ENCODE data around the gene INAFM1.

Gene INAFM1

GRCh38 chr19:47240996-47241918 is 33.4 kb upstream of the INAFM1 start (continued):
- TF ChIP-seq ZNF449 (tag by site-specific recombination; IDR thresholded peaks at IDR 0.05) (no peak), ZNF843 (tag by site-specific recombination; IDR thresholded peaks at IDR 0.05) (0 out of 2 replicates have a peak, but pooled peaks have one; percentile 39), ZNF354C (tag by site-specific recombination; IDR thresholded peaks at IDR 0.05; ENCODE audit: borderline replicate concordance, low read depth) (no peak), SCRT1 (tag by site-specific recombination; IDR thresholded peaks at IDR 0.05; ENCODE audit: borderline replicate concordance) (no peak; the same call in 1 of the 2 replicates), ZNF23 (tag by site-specific recombination; IDR thresholded peaks at IDR 0.05; ENCODE audit: borderline replicate concordance) (0 out of 2 replicates have a peak, but pooled peaks have one; percentile 64), ZBTB20 (tag by site-specific recombination; IDR thresholded peaks at IDR 0.05) (peak; percentile 76), ZIC2 (tag by site-specific recombination; IDR thresholded peaks at IDR 0.05) (no peak; the same call in 1 of the 2 replicates), ZNF366 (tag by site-specific recombination; conservative IDR thresholded peaks at IDR 0.05) (peak; percentile 28; the same call in 1 of the 2 replicates), OVOL3 (tag by site-specific recombination; IDR thresholded peaks at IDR 0.05) (0 out of 2 replicates have a peak, but pooled peaks have one; percentile 10), ZNF121 (tag by site-specific recombination; IDR thresholded peaks at IDR 0.05) (no peak; the same call in 1 of the 2 replicates), ZNF561 (tag by site-specific recombination; IDR thresholded peaks at IDR 0.05; ENCODE audit: borderline replicate concordance) (0 out of 2 replicates have a peak, but pooled peaks have one; percentile 39), ZNF830 (tag by site-specific recombination; IDR thresholded peaks at IDR 0.05; ENCODE audit: low read depth) (no peak), ZNF629 (tag by site-specific recombination; IDR thresholded peaks at IDR 0.05) (peak; percentile 76), YY2 (tag by site-specific recombination; IDR thresholded peaks at IDR 0.05) (no peak; the same call in 1 of the 2 replicates), ZNF791 (tag by site-specific recombination; IDR thresholded peaks at IDR 0.05) (no peak), TCF7L2 (IDR thresholded peaks at IDR 0.05; ENCODE audit: borderline replicate concordance, low read depth, low read length) (no peak), ZSCAN16 (tag by site-specific recombination; IDR thresholded peaks at IDR 0.05) (no peak), ZNF792 (tag by site-specific recombination; IDR thresholded peaks at IDR 0.05) (no peak), KLF16 (tag by site-specific recombination; IDR thresholded peaks at IDR 0.05) (peak; percentile 94), ZNF621 (tag by site-specific recombination; IDR thresholded peaks at IDR 0.05) (no peak), ZBTB21 (tag by site-specific recombination; IDR thresholded peaks at IDR 0.05) (peak; percentile 59; the same call in 1 of the 2 replicates), ZNF391 (tag by site-specific recombination; IDR thresholded peaks at IDR 0.05; ENCODE audit: borderline replicate concordance, low read depth) (peak; percentile 78), ZNF404 (tag by site-specific recombination; IDR thresholded peaks at IDR 0.05) (no peak), KLF8 (tag by site-specific recombination; IDR thresholded peaks at IDR 0.05) (peak; percentile 91), ZNF311 (tag by site-specific recombination; IDR thresholded peaks at IDR 0.05; ENCODE audit: borderline replicate concordance) (no peak), ZNF280D (tag by site-specific recombination; IDR thresholded peaks at IDR 0.05) (no peak; the same call in 1 of the 2 replicates), ZNF426 (tag by site-specific recombination; IDR thresholded peaks at IDR 0.05) (no peak), ZNF239 (tag by site-specific recombination; IDR thresholded peaks at IDR 0.05) (no peak), MYNN (tag by site-specific recombination; IDR thresholded peaks at IDR 0.05; ENCODE audit: borderline replicate concordance) (no peak), ZNF558 (tag by site-specific recombination; IDR thresholded peaks at IDR 0.05) (no peak), ZNF394 (tag by site-specific recombination; IDR thresholded peaks at IDR 0.05; ENCODE audit: borderline replicate concordance) (0 out of 2 replicates have a peak, but pooled peaks have one; percentile 15), ZNF600 (tag by site-specific recombination; IDR thresholded peaks at IDR 0.05) (no peak; the same call in 1 of the 2 replicates), ZNF555 (tag by site-specific recombination; conservative IDR thresholded peaks at IDR 0.05) (no peak), ZNF747 (tag by site-specific recombination; IDR thresholded peaks at IDR 0.05) (no peak), WT1 (tag by site-specific recombination; IDR thresholded peaks at IDR 0.05) (0 out of 2 replicates have a peak, but pooled peaks have one; percentile 17), SP2 (tag by site-specific recombination; IDR thresholded peaks at IDR 0.05) (peak; percentile 57), GLIS1 (tag by site-specific recombination; IDR thresholded peaks at IDR 0.05) (peak; percentile 81)
